ENCODE results near the gene PLIN5. TPM values are rescaled to one million over a fixed set of nuclear protein-coding genes. Genes with fewer than 3 reads are reported as not detected.

Gene PLIN5
- polyA plus RNA-seq, 1 donor (not counting 4 experiments of a cell fraction or from before 2014, with no cell fraction given), result not detected

GRCh38 chr19:4531562-4532165 lies 3.4 kb downstream of the PLIN5 start:
- no peak for DNase-seq (ENCODE audit: low read depth, low spot score)

GRCh38 chr19:4529924-4530522 lies 5.0 kb downstream of the PLIN5 start:
- no peaks in the 10 kb centered on the region for H3K9me3 ChIP-seq (ENCODE audit: control insufficient read depth, low read depth, low read length)
- H3K4me2 ChIP-seq (ENCODE audit: control insufficient read depth, extremely low read depth, insufficient read depth, low read depth, low read length), result no peak overlapping the region
- H3K27me3 ChIP-seq (ENCODE audit: control insufficient read depth, extremely low read depth, insufficient read depth, low read length), result peaks cover 9% of the 10 kb centered on the region
- no peak for DNase-seq (ENCODE audit: low read depth, low spot score)
- H3K27ac ChIP-seq (ENCODE audit: control insufficient read depth, insufficient read depth, low read length), result no peak overlapping the region
- H3K36me3 ChIP-seq (ENCODE audit: control insufficient read depth in 2 of 2, extremely low read depth in 1 of 2, insufficient read depth in 2 of 2, low read length in 2 of 2), result no peaks in the 10 kb centered on the region
- H3K79me2 ChIP-seq (ENCODE audit: control insufficient read depth, insufficient read depth, low read length), result no peaks in the 10 kb centered on the region
- no peaks in the 10 kb centered on the region for H4K20me1 ChIP-seq (ENCODE audit: control insufficient read depth, extremely low read depth, insufficient read depth, low read length)
- H3K9me1 ChIP-seq (ENCODE audit: control insufficient read depth, extremely low read depth, insufficient read depth, low read length), result no peaks in the 10 kb centered on the region
- H3K9ac ChIP-seq (ENCODE audit: control insufficient read depth, extremely low read depth, insufficient read depth, low read length), result no peak overlapping the region
- H3K4me3 ChIP-seq (ENCODE audit: control insufficient read depth in 2 of 3, extremely low read depth in 1 of 3, insufficient read depth in 2 of 3, low read depth in 1 of 3, low read length in 3 of 3), result no peak overlapping the region
- no peak for FAIRE-seq
- no peak for TF ChIP-seq EZH2 (IDR thresholded peaks at IDR 0.05; ENCODE audit: low read length)
- no peak for TF ChIP-seq CTCF (optimal IDR thresholded peaks at IDR 0.05 in 1 of 3, IDR thresholded peaks at IDR 0.05 in 1 of 3, conservative IDR thresholded peaks at IDR 0.05 in 1 of 3; ENCODE audit: extremely low read depth in 1 of 3, insufficient read depth in 2 of 3, low read length in 3 of 3)
- dilution Hi-C loops (cut with MboI; ENCODE audit: extremely low pct_ligation_motif_present, low sequenced_read_pairs), result no loop called here
- H2AFZ ChIP-seq (ENCODE audit: control insufficient read depth, low read length), result no peak overlapping the region
- no peaks in the 10 kb centered on the region for H3K4me1 ChIP-seq (ENCODE audit: control insufficient read depth, extremely low read depth, insufficient read depth, low read length)

More at GRCh38 chr19:4531562-4532165, 3.4 kb downstream of the PLIN5 start:
- no peaks in the 10 kb centered on the region for H3K9me3 ChIP-seq (ENCODE audit: control insufficient read depth, low read depth, low read length)
- H3K4me1 ChIP-seq (ENCODE audit: control insufficient read depth, extremely low read depth, insufficient read depth, low read length), result no peaks in the 10 kb centered on the region
- peaks cover 9% of the 10 kb centered on the region for H3K27me3 ChIP-seq (ENCODE audit: control insufficient read depth, extremely low read depth, insufficient read depth, low read length)
- dilution Hi-C loops (cut with MboI; ENCODE audit: extremely low pct_ligation_motif_present, low sequenced_read_pairs), result no loop called here
- H4K20me1 ChIP-seq (ENCODE audit: control insufficient read depth, extremely low read depth, insufficient read depth, low read length), result no peaks in the 10 kb centered on the region
- H3K27ac ChIP-seq (ENCODE audit: control insufficient read depth, insufficient read depth, low read length), result no peak overlapping the region
- H2AFZ ChIP-seq (ENCODE audit: control insufficient read depth, low read length), result no peak overlapping the region
- no peaks in the 10 kb centered on the region for H3K36me3 ChIP-seq (ENCODE audit: control insufficient read depth in 2 of 2, extremely low read depth in 1 of 2, insufficient read depth in 2 of 2, low read length in 2 of 2)
- H3K9me1 ChIP-seq (ENCODE audit: control insufficient read depth, extremely low read depth, insufficient read depth, low read length), result no peaks in the 10 kb centered on the region
- H3K79me2 ChIP-seq (ENCODE audit: control insufficient read depth, insufficient read depth, low read length), result no peaks in the 10 kb centered on the region
- H3K9ac ChIP-seq (ENCODE audit: control insufficient read depth, extremely low read depth, insufficient read depth, low read length), result no peak overlapping the region
- no peak overlapping the region for H3K4me2 ChIP-seq (ENCODE audit: control insufficient read depth, extremely low read depth, insufficient read depth, low read depth, low read length)
- TF ChIP-seq EZH2 (IDR thresholded peaks at IDR 0.05; ENCODE audit: low read length) (no peak), CTCF (optimal IDR thresholded peaks at IDR 0.05 in 1 of 3, IDR thresholded peaks at IDR 0.05 in 1 of 3, conservative IDR thresholded peaks at IDR 0.05 in 1 of 3; ENCODE audit: extremely low read depth in 1 of 3, insufficient read depth in 2 of 3, low read length in 3 of 3) (no peak)
- no peak for FAIRE-seq
- no peak overlapping the region for H3K4me3 ChIP-seq (ENCODE audit: control insufficient read depth in 2 of 3, extremely low read depth in 1 of 3, insufficient read depth in 2 of 3, low read depth in 1 of 3, low read length in 3 of 3)

Measured in keratinocyte (primary cell).